H9 (cell line): ENCODE data around the gene LARP6. TPM values are rescaled to one million over a fixed set of nuclear protein-coding genes. Genes with fewer than 3 reads are reported as not detected.

Experiments
- DNase-seq: peaks from one replicate; pipeline ENCODE4 v3.0.0-alpha.2; 2017
- H2AFZ ChIP-seq: one replicate; pipeline ENCODE4 v1.6.1; 2013; ENCODE audit warnings: mild to moderate bottlenecking, low read length, control low read depth, moderate library complexity
- H2AK5ac ChIP-seq: 2 replicates; pipeline ENCODE4 v1.6.1; 2013; ENCODE audit warnings: low read length, control low read depth, mixed read lengths; ENCODE audit not compliant: insufficient read length
- H2BK120ac ChIP-seq: one replicate; pipeline ENCODE4 v1.6.1; 2013; ENCODE audit warnings: low read depth, mild to moderate bottlenecking, low read length, control low read depth, inconsistent platforms; ENCODE audit not compliant: poor library complexity, severe bottlenecking
- H2BK12ac ChIP-seq: 2 replicates; pipeline ENCODE4 v1.6.1; 2013; ENCODE audit warnings: low read length, control low read depth, mixed read lengths, low read depth; ENCODE audit not compliant: insufficient read length
- H2BK15ac ChIP-seq: 2 replicates; pipeline ENCODE4 v1.6.1; 2013; ENCODE audit warnings: low read depth, low read length, control low read depth
- H2BK20ac ChIP-seq: one replicate; pipeline ENCODE4 v1.6.1; 2013; ENCODE audit warnings: low read depth, mild to moderate bottlenecking, low read length, control low read depth, inconsistent platforms; ENCODE audit not compliant: poor library complexity, severe bottlenecking
- H2BK5ac ChIP-seq: 2 replicates; pipeline ENCODE4 v1.6.1; 2013; ENCODE audit warnings: low read length, control low read depth, mixed read lengths; ENCODE audit not compliant: insufficient read length
- H3K14ac ChIP-seq: 2 replicates; pipeline ENCODE4 v1.6.1; 2013; ENCODE audit warnings: low read length, control low read depth; ENCODE audit not compliant: insufficient read depth
- H3K18ac ChIP-seq: 2 replicates; pipeline ENCODE4 v1.6.1; 2013; ENCODE audit warnings: low read depth, mild to moderate bottlenecking, mixed read lengths, low read length, control low read depth; ENCODE audit not compliant: insufficient read length
- H3K23ac ChIP-seq: 2 replicates; pipeline ENCODE4 v1.6.1; 2013; ENCODE audit warnings: low read length, control low read depth, mixed read lengths, low read depth; ENCODE audit not compliant: insufficient read length
- H3K23me2 ChIP-seq: 2 replicates; pipeline ENCODE4 v1.6.1; 2013; ENCODE audit warnings: low read depth, mild to moderate bottlenecking, mixed read lengths, low read length, control low read depth; ENCODE audit not compliant: insufficient read length, poor library complexity, severe bottlenecking
- H3K27ac ChIP-seq: 2 replicates; pipeline ENCODE4 v1.5.1; 2013; ENCODE audit warnings: low read length, control low read depth, mixed read lengths, low read depth; ENCODE audit not compliant: insufficient read length
- H3K27me3 ChIP-seq: 2 replicates; pipeline ENCODE4 v1.6.1; 2013; ENCODE audit warnings: low read length, control low read depth, inconsistent platforms; ENCODE audit not compliant: insufficient read depth
- H3K4ac ChIP-seq: 2 replicates; pipeline ENCODE4 v1.6.1; 2013; ENCODE audit warnings: low read depth, mild to moderate bottlenecking, control low read depth, inconsistent platforms, low read length, moderate library complexity
- H3K4me1 ChIP-seq: 2 replicates; pipeline ENCODE4 v1.6.1; 2013; ENCODE audit warnings: low read length, control low read depth, inconsistent platforms; ENCODE audit not compliant: insufficient read depth
- H3K4me2 ChIP-seq: 2 replicates; pipeline ENCODE4 v1.6.1; 2013; ENCODE audit warnings: low read length, control low read depth, mixed read lengths; ENCODE audit not compliant: insufficient read length, insufficient read depth
- H3K56ac ChIP-seq: 2 replicates; pipeline ENCODE4 v1.6.1; 2013; ENCODE audit warnings: low read depth, mild to moderate bottlenecking, mixed read lengths, low read length, control low read depth; ENCODE audit not compliant: insufficient read length
- H3K79me1 ChIP-seq: 2 replicates; pipeline ENCODE4 v1.6.1; 2013; ENCODE audit warnings: low read depth, mild to moderate bottlenecking, moderate library complexity, low read length, control low read depth, inconsistent platforms; ENCODE audit not compliant: insufficient read depth, poor library complexity, severe bottlenecking
- H3K79me2 ChIP-seq: 2 replicates; pipeline ENCODE4 v1.6.1; 2013; ENCODE audit warnings: low read length, control low read depth, inconsistent platforms; ENCODE audit not compliant: insufficient read depth
- H3K9ac ChIP-seq: 2 replicates; pipeline ENCODE4 v1.6.1; 2013; ENCODE audit warnings: low read length, control low read depth, mixed read lengths; ENCODE audit not compliant: insufficient read length; ENCODE audit errors: extremely low read depth
- H3K9me3 ChIP-seq: one replicate; pipeline ENCODE4 v1.6.1; 2013; ENCODE audit warnings: low read depth, low read length, inconsistent platforms; ENCODE audit not compliant: control insufficient read depth
- H3T11ph ChIP-seq: one replicate; pipeline ENCODE4 v1.6.1; 2013; ENCODE audit warnings: mild to moderate bottlenecking, low read length, control low read depth, inconsistent platforms
- H4K20me1 ChIP-seq: one replicate; pipeline ENCODE4 v1.6.1; 2013; ENCODE audit not compliant: control insufficient read depth, insufficient read length, insufficient read depth
- H4K5ac ChIP-seq: 2 replicates; pipeline ENCODE4 v1.6.1; 2013; ENCODE audit warnings: low read depth, mild to moderate bottlenecking, mixed read lengths, low read length, control low read depth; ENCODE audit not compliant: insufficient read length
- H4K8ac ChIP-seq: replicated peaks from 2 replicates; pipeline ENCODE4 v1.6.1; 2013; ENCODE audit warnings: low read length, control low read depth, mixed read lengths, low read depth; ENCODE audit not compliant: insufficient read length
- H4K91ac ChIP-seq: 2 replicates; pipeline ENCODE4 v1.6.1; 2013; ENCODE audit warnings: low read depth, mild to moderate bottlenecking, moderate library complexity, mixed read lengths, low read length, control low read depth; ENCODE audit not compliant: insufficient read length
- H3K27ac Mint-ChIP-seq, 3 experiments: 2 replicates in 2 of 3; 3 replicates in 1 of 3; pipeline ENCODE4 v1.8.0; 2020 to 2021; ENCODE audit warnings: mixed read lengths in 3 of 3, mild to moderate bottlenecking in 1 of 3, moderate library complexity in 1 of 3
- H3K27me3 Mint-ChIP-seq: 2 replicates; pipeline ENCODE4 v1.8.0; 2021; ENCODE audit warnings: low read depth, mild to moderate bottlenecking, moderate library complexity, mixed read lengths
- H3K36me3 Mint-ChIP-seq, 3 experiments: 2 replicates in 2 of 3; 3 replicates in 1 of 3; pipeline ENCODE4 v1.8.0; 2020 to 2021; ENCODE audit warnings: low read depth in 3 of 3, mixed read lengths in 3 of 3; ENCODE audit not compliant: insufficient read depth in 1 of 3
- H3K4me1 Mint-ChIP-seq, 2 experiments: 2 replicates each; pipeline ENCODE4 v1.8.0; 2020; ENCODE audit warnings: mixed read lengths in 2 of 2
- H3K4me3 Mint-ChIP-seq, 2 experiments: 2 replicates in 1 of 2; 3 replicates in 1 of 2; pipeline ENCODE4 v1.8.0; 2020 to 2021; ENCODE audit warnings: mild to moderate bottlenecking in 2 of 2, mixed read lengths in 2 of 2, moderate library complexity in 1 of 2
- H3K9me3 Mint-ChIP-seq, 2 experiments: 2 replicates in 1 of 2; 3 replicates in 1 of 2; pipeline ENCODE4 v1.8.0; 2020; ENCODE audit warnings: mild to moderate bottlenecking in 2 of 2, mixed read lengths in 2 of 2, moderate library complexity in 1 of 2
- WGBS: extraction: QIAGEN DNeasy Blood & Tissue Kit; methylation state at CpG from one replicate; pipeline ENCODE4 v1.1.7; 2013; ENCODE audit warnings: missing lambda C conversion rate, low lambda C conversion rate, mixed read lengths; ENCODE audit not compliant: insufficient read length; ENCODE audit errors: extremely low coverage; 5-methylcytosine and 5-hydroxymethylcytosine counted together
- total RNA-seq: library from RNA; stranded (reverse); gene quantifications from 2 replicates; pipeline ENCODE4 v1.2.1, GENCODE V29; 2021
- TF ChIP-seq, protein P1 (sequence below): fragments of 200-600 bp; sonication (generic); conservative IDR thresholded peaks from 3 replicates; pipeline ENCODE4 v1.8.0; 2021; ENCODE audit warnings: antibody characterized with exemption, mild to moderate bottlenecking

Gene LARP6
- total RNA-seq, 1 experiment from 2014 or later = 18.9 TPM

- Histone ChIP-seq H3K9ac (no peak overlapping the region), H4K91ac (no peak overlapping the region), H3K23ac (no peak overlapping the region), H3K27ac (no peak overlapping the region), H3K14ac (no peak overlapping the region), H2BK15ac (no peak overlapping the region), H3T11ph (no peak overlapping the region), H4K20me1 (no peaks in the 10 kb centered on the region), H3K18ac (no peak overlapping the region), H2BK120ac (no peak overlapping the region), H3K9me3 (no peaks in the 10 kb centered on the region), H2AFZ (no peak overlapping the region), H3K4ac (no peak overlapping the region), H3K4me1 (peaks cover 2% of the 10 kb centered on the region; the same call in 1 of the 2 replicates), H3K23me2 (no peaks in the 10 kb centered on the region), H3K79me2 (no peaks in the 10 kb centered on the region), H2BK20ac (no peak overlapping the region), H2BK5ac (no peak overlapping the region), H3K27me3 (no peaks in the 10 kb centered on the region), H3K56ac (no peak overlapping the region), H3K79me1 (no peaks in the 10 kb centered on the region), H4K8ac (no peak overlapping the region), H2AK5ac (no peak overlapping the region), H4K5ac (no peak overlapping the region), H3K4me2 (no peak overlapping the region), H2BK12ac (no peak overlapping the region)
- H3K36me3 Mint-ChIP-seq = no peaks in the 10 kb centered on the region
- TF ChIP-seq, protein P1, sequence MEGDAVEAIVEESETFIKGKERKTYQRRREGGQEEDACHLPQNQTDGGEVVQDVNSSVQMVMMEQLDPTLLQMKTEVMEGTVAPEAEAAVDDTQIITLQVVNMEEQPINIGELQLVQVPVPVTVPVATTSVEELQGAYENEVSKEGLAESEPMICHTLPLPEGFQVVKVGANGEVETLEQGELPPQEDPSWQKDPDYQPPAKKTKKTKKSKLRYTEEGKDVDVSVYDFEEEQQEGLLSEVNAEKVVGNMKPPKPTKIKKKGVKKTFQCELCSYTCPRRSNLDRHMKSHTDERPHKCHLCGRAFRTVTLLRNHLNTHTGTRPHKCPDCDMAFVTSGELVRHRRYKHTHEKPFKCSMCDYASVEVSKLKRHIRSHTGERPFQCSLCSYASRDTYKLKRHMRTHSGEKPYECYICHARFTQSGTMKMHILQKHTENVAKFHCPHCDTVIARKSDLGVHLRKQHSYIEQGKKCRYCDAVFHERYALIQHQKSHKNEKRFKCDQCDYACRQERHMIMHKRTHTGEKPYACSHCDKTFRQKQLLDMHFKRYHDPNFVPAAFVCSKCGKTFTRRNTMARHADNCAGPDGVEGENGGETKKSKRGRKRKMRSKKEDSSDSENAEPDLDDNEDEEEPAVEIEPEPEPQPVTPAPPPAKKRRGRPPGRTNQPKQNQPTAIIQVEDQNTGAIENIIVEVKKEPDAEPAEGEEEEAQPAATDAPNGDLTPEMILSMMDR = no peak
- DNase-seq = no peak
- peaks cover 4% of the 10 kb centered on the region; the same call in 1 of the 2 replicates for H3K27me3 Mint-ChIP-seq
- no peaks in the 10 kb centered on the region for H3K9me3 Mint-ChIP-seq
- no CpG with 5 or more reads among the region's 4 CpGs for WGBS
- peaks cover 3 to 14% of the 10 kb centered on the region in 2 experiments; a peak in 2 of 4 replicates for H3K4me1 Mint-ChIP-seq
- no peak overlapping the region for H3K27ac Mint-ChIP-seq
- no peak overlapping the region for H3K4me3 Mint-ChIP-seq
Observed at GRCh38 chr15:70789213-70789612, 64.7 kb downstream of the LARP6 start.
